GM12878 (cell line): ENCODE results near the gene SLC35E1. TPM values are rescaled to one million over a fixed set of nuclear protein-coding genes. Genes with fewer than 3 reads are reported as not detected.

ENCODE experiments used
- BCL11A ChIP-seq: IDR thresholded peaks from 2 replicates; pipeline ENCODE4 v1.6.1; 2011; ENCODE audit warnings: low read depth, low read length
- EGR1 ChIP-seq, 2 experiments: IDR thresholded peaks; 1 replicate in 1 of 2; 2 replicates in 1 of 2; pipeline ENCODE4 v1.6.1; 2011 to 2012; ENCODE audit warnings: low read depth in 2 of 2, low read length in 2 of 2, borderline replicate concordance in 1 of 2, mild to moderate bottlenecking in 1 of 2, moderate library complexity in 1 of 2
- EP300 ChIP-seq, 2 experiments: fragments of 150-350 bp in 1 of 2; IDR thresholded peaks; 2 replicates each; pipeline ENCODE4 v1.6.1; 2011 to 2012; ENCODE audit warnings: low read depth in 2 of 2, low read length in 2 of 2, borderline replicate concordance in 1 of 2, improper control_type of control experiment in 1 of 2, inconsistent platforms in 1 of 2; ENCODE audit not compliant: control insufficient read depth in 1 of 2
- GATAD2B ChIP-seq: fragments of 450-650 bp; conservative IDR thresholded peaks from 2 replicates; pipeline ENCODE4 v1.6.1; 2017; ENCODE audit warnings: low read depth, mild to moderate bottlenecking, moderate library complexity
- HDGF ChIP-seq: fragments of 450-650 bp; IDR thresholded peaks from 2 replicates; pipeline ENCODE4 v1.6.1; 2016; ENCODE audit warnings: antibody characterized with exemption
- IKZF1 ChIP-seq: fragments of 450-650 bp; conservative IDR thresholded peaks from 2 replicates; pipeline ENCODE4 v1.6.1; 2017; ENCODE audit warnings: antibody characterized with exemption, mild to moderate bottlenecking
- RELA ChIP-seq: fragments of 450-650 bp; IDR thresholded peaks from 2 replicates; pipeline ENCODE4 v1.8.0; 2014; ENCODE audit warnings: borderline replicate concordance; ENCODE audit not compliant: partially characterized antibody
- SMAD1 ChIP-seq: fragments of 450-650 bp; IDR thresholded peaks from 2 replicates; pipeline ENCODE4 v1.6.1; 2018; ENCODE audit warnings: mild to moderate bottlenecking, low read depth; ENCODE audit not compliant: partially characterized antibody
- ZNF384 ChIP-seq: IDR thresholded peaks from 2 replicates; pipeline ENCODE4 v1.6.1; 2012; ENCODE audit warnings: low read depth, mild to moderate bottlenecking, low read length, improper control_type of control experiment, borderline replicate concordance
- polyA plus RNA-seq, 11 experiments: library from polyadenylated mRNA; depleted of rRNA in 4 of 11; unstranded in 6 of 11; stranded (reverse) in 5 of 11; fragments of >200 nt; fragmentation: Nextera tagmentation in 4 of 11; fragmentation: Illumina TruSeq in 1 of 11; extraction: Ambion mirVana in 4 of 11; extraction: Trizol in 1 of 11; gene quantifications; 1 replicate in 1 of 11; 2 replicates in 10 of 11; pipeline versions ENCODE4 v1.2.1 to v1.2.3, GENCODE V29; 2011 to 2016; ENCODE audit warnings: inconsistent platforms in 2 of 11, missing spikeins in 2 of 11, low read depth in 1 of 11
- total RNA-seq, 4 experiments: library from RNA; depleted of rRNA in 3 of 4; stranded (reverse); fragments of >200 nt in 3 of 4; fragmentation: Illumina TruSeq in 1 of 4; extraction: Trizol in 1 of 4; gene quantifications; 2 replicates each; pipeline versions ENCODE4 v1.2.1 to v1.2.3, GENCODE V29; 2013 to 2021
- TF ChIP-seq, protein P1 (sequence below): fragments of 450-650 bp; IDR thresholded peaks from 2 replicates; pipeline ENCODE4 v1.6.1; 2017; ENCODE audit warnings: antibody characterized with exemption, mild to moderate bottlenecking, moderate library complexity
- TF ChIP-seq, protein P2 (sequence below): IDR thresholded peaks from 2 replicates; pipeline ENCODE4 v1.6.1; 2011; ENCODE audit warnings: mild to moderate bottlenecking, low read depth, low read length, moderate library complexity; ENCODE audit not compliant: insufficient replicate concordance

SLC35E1 gene
- total and polyA plus RNA-seq, 10 of the 15 experiments (the other 5 are each of a cell fraction or from before 2014, with no cell fraction given): 11.3 to 37.7 (median 22.1) TPM

DNA sequence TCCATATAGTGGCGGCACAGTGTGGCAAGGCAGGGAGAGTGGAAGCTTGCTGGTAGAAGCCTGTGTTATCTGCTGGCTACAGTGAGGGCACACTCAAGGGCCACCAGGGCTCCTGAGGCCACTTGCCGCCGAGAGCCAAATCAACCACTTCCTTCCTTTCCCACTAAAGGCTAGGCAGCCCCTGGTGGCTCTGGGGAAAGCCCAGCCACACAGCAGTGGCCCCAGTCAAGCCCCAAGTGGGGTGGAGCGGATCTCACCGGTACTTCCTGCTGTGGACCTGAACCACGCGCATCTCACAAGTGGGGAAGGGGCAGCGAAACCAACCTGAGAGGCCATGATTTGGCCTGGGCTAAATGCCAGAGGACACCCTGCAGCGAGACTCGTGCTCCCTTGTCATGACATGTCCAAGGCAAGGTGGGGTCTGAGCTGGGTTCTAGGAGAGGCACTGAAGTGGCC is 21.9 kb upstream of the SLC35E1 start (continued):
- TF ChIP-seq ZNF384: no peak
- TF ChIP-seq EGR1 (IDR thresholded peaks at IDR 0.05; ENCODE audit: borderline replicate concordance in 1 of 2, low read depth in 2 of 2, low read length in 2 of 2): no peak
- peak; percentile 82 for TF ChIP-seq RELA
- peak; percentile 84 for TF ChIP-seq IKZF1
- no peak for TF ChIP-seq HDGF
- peak; percentile 26 to 52; a peak in 1 of 4 replicates for TF ChIP-seq EP300 (IDR thresholded peaks at IDR 0.05; ENCODE audit: borderline replicate concordance in 1 of 2, control insufficient read depth in 1 of 2, low read depth in 2 of 2, low read length in 2 of 2)
- TF ChIP-seq GATAD2B: peak; percentile 77
- TF ChIP-seq, protein P1, sequence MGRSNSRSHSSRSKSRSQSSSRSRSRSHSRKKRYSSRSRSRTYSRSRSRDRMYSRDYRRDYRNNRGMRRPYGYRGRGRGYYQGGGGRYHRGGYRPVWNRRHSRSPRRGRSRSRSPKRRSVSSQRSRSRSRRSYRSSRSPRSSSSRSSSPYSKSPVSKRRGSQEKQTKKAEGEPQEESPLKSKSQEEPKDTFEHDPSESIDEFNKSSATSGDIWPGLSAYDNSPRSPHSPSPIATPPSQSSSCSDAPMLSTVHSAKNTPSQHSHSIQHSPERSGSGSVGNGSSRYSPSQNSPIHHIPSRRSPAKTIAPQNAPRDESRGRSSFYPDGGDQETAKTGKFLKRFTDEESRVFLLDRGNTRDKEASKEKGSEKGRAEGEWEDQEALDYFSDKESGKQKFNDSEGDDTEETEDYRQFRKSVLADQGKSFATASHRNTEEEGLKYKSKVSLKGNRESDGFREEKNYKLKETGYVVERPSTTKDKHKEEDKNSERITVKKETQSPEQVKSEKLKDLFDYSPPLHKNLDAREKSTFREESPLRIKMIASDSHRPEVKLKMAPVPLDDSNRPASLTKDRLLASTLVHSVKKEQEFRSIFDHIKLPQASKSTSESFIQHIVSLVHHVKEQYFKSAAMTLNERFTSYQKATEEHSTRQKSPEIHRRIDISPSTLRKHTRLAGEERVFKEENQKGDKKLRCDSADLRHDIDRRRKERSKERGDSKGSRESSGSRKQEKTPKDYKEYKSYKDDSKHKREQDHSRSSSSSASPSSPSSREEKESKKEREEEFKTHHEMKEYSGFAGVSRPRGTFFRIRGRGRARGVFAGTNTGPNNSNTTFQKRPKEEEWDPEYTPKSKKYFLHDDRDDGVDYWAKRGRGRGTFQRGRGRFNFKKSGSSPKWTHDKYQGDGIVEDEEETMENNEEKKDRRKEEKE: no peak
- no peak for TF ChIP-seq BCL11A
- no peak for TF ChIP-seq SMAD1
- TF ChIP-seq, protein P2, sequence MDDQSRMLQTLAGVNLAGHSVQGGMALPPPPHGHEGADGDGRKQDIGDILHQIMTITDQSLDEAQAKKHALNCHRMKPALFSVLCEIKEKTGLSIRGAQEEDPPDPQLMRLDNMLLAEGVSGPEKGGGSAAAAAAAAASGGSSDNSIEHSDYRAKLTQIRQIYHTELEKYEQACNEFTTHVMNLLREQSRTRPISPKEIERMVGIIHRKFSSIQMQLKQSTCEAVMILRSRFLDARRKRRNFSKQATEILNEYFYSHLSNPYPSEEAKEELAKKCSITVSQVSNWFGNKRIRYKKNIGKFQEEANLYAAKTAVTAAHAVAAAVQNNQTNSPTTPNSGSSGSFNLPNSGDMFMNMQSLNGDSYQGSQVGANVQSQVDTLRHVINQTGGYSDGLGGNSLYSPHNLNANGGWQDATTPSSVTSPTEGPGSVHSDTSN: no peak
- TF ChIP-seq, all 136 proteins: peak for 33
